Natural killer cell (primary cell): Measurements from ENCODE around the gene SORCS1. TPM values are rescaled to one million over a fixed set of nuclear protein-coding genes. Genes with fewer than 3 reads are reported as not detected.
"Not testable (repeated sequence)": the region's sequence is repeated elsewhere in the genome, so short reads cannot be mapped to it uniquely, and the experiment has no call there.

Experiments used
- ATAC-seq, 3 donors: fragments of 150-1000 bp in 2 of 3; fragments of 200-7000 bp in 1 of 3; cut with Tn5 transposase; 1 replicate in 1 of 3; 2 replicates in 2 of 3; pipeline ENCODE4 v1.10.0; 2021; ENCODE audit warnings: mild to moderate bottlenecking in 2 of 3, moderate library complexity in 2 of 3
- DNase-seq, 2 donors: peaks; one replicate each; pipeline versions ENCODE4 v3.0.0 to v3.0.0-alpha.2; 2013 to 2021; ENCODE audit warnings: mixed read lengths in 1 of 2
- H3K27ac ChIP-seq: one replicate; pipeline ENCODE4 v1.5.1; 2013; ENCODE audit warnings: mild to moderate bottlenecking, low read length
- H3K27me3 ChIP-seq: one replicate; pipeline ENCODE4 v1.6.1; 2013; ENCODE audit warnings: low read length; ENCODE audit not compliant: control insufficient read depth, insufficient read depth
- H3K36me3 ChIP-seq: one replicate; pipeline ENCODE4 v1.6.1; 2013; ENCODE audit warnings: low read length; ENCODE audit not compliant: control insufficient read depth, insufficient read depth
- H3K4me1 ChIP-seq: one replicate; pipeline ENCODE4 v1.6.1; 2013; ENCODE audit warnings: low read length; ENCODE audit not compliant: control insufficient read depth, insufficient read depth
- H3K4me3 ChIP-seq: one replicate; pipeline ENCODE4 v1.5.1; 2013; ENCODE audit warnings: low read length
- H3K9me3 ChIP-seq: one replicate; pipeline ENCODE4 v1.6.1; 2013; ENCODE audit warnings: low read length; ENCODE audit not compliant: control insufficient read depth, insufficient read depth
- H3K27ac Mint-ChIP-seq, 2 donors: one replicate each; pipeline ENCODE4 v1.8.0; 2022; ENCODE audit warnings: mild to moderate bottlenecking in 2 of 2, mixed read lengths in 2 of 2, moderate library complexity in 1 of 2
- H3K27me3 Mint-ChIP-seq, 2 donors: one replicate each; pipeline ENCODE4 v1.8.0; 2022; ENCODE audit warnings: low read depth in 2 of 2, mixed read lengths in 2 of 2
- H3K36me3 Mint-ChIP-seq: one replicate; pipeline ENCODE4 v1.8.0; 2022; ENCODE audit warnings: mixed read lengths
- H3K4me1 Mint-ChIP-seq, 2 donors: one replicate each; pipeline ENCODE4 v1.8.0; 2022; ENCODE audit warnings: mixed read lengths in 2 of 2
- H3K4me3 Mint-ChIP-seq: one replicate; pipeline ENCODE4 v1.8.0; 2022; ENCODE audit warnings: mild to moderate bottlenecking, moderate library complexity, mixed read lengths
- H3K9me3 Mint-ChIP-seq, 2 donors: one replicate each; pipeline ENCODE4 v1.8.0; 2022; ENCODE audit warnings: mixed read lengths in 2 of 2
- CTCF ChIP-seq: fragments of 200-600 bp; IDR thresholded peaks from one replicate; pipeline ENCODE4 v1.8.0; 2022; ENCODE audit warnings: antibody characterized with exemption
- WGBS: methylation state at CpG from one replicate; pipeline ENCODE4 v1.1.7; 2013; ENCODE audit warnings: missing lambda C conversion rate; ENCODE audit not compliant: insufficient coverage; 5-methylcytosine and 5-hydroxymethylcytosine counted together
- intact Hi-C: fragments of 100-400 bp; cut with micrococcal nuclease; formaldehyde crosslinking; loops from one replicate; pipeline ENCODE4 v1.14.2; 2022
- total RNA-seq, 4 donors: library from RNA; stranded (reverse); fragments of 120-200 nt in 1 of 4; gene quantifications; one replicate each; pipeline versions ENCODE4 v1.2.3 to v1.2.4, GENCODE V29; 2013 to 2022

SORCS1 gene
- total RNA-seq, 3 donors from 2014 or later (not counting 1 experiment from before 2014, with no cell fraction given): not detected

GRCh38 chr10:106929291-106929895 lies 235.1 kb downstream of the SORCS1 start:
- H3K4me3 ChIP-seq: no peak overlapping the region
- no peak overlapping the region for H3K4me3 Mint-ChIP-seq
- WGBS: 91% methylated on average over 3 of the region's 6 CpGs
- peaks cover 0 to 6% of the 10 kb centered on the region in 2 donors for H3K27me3 Mint-ChIP-seq
- DNase-seq (no peak), ATAC-seq (no peak)
- intact Hi-C loops: no loop called here
- H3K36me3 Mint-ChIP-seq: no peaks in the 10 kb centered on the region
- H3K4me1 ChIP-seq: no peaks in the 10 kb centered on the region
- TF ChIP-seq CTCF: no peak
- no peaks in the 10 kb centered on the region for H3K9me3 ChIP-seq
- no peak overlapping the region for H3K27ac Mint-ChIP-seq
- no peak overlapping the region for H3K27ac ChIP-seq
- H3K36me3 ChIP-seq: no peaks in the 10 kb centered on the region
- no peaks in the 10 kb centered on the region for H3K4me1 Mint-ChIP-seq
- H3K9me3 Mint-ChIP-seq: no peaks in the 10 kb centered on the region
- no peaks in the 10 kb centered on the region for H3K27me3 ChIP-seq

GRCh38 chr10:106928151-106928550 lies 236.4 kb downstream of the SORCS1 start:
- ATAC-seq, H3K36me3 ChIP-seq, H3K27me3 ChIP-seq, H3K36me3 Mint-ChIP-seq, intact Hi-C loops, H3K4me1 Mint-ChIP-seq, H3K9me3 Mint-ChIP-seq, H3K4me1 ChIP-seq, H3K27ac ChIP-seq, H3K9me3 ChIP-seq, H3K4me3 ChIP-seq, H3K27ac Mint-ChIP-seq, DNase-seq, H3K4me3 Mint-ChIP-seq: not testable (repeated sequence)
- WGBS: 92% methylated on average over 33 of the region's 33 CpGs
- peaks cover 0 to 13% of the 10 kb centered on the region in 2 donors for H3K27me3 Mint-ChIP-seq

DNA sequence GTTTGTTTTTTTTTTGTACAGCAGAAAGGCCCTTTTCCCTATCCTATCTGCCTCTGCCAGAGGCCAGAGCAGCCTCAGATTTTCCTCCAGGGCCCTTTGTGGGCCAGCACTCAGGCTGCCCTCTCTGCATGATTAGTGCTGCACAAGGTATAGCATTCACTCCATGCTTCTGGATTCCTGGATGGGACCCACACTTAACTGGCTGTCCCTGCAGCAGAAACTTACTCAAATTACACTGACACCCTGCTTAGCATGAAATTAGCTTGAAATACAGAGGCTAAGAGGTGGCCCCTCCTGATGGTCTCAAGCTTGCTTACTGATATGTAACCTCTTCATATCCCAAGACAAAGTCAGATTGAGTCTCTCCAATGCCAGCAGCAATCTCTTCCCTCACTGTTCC lies 239.3 kb downstream of the SORCS1 start:
- no peak for ATAC-seq
- no peaks in the 10 kb centered on the region for H3K27me3 ChIP-seq
- no peaks in the 10 kb centered on the region for H3K9me3 ChIP-seq
- no peak overlapping the region for H3K4me3 ChIP-seq
- Mint-ChIP-seq H3K27me3 (peaks cover 5 to 9% of the 10 kb centered on the region in 2 donors), H3K4me1 (no peaks in the 10 kb centered on the region), H3K27ac (no peak overlapping the region), H3K36me3 (no peaks in the 10 kb centered on the region), H3K4me3 (no peak overlapping the region), H3K9me3 (no peaks in the 10 kb centered on the region)
- TF ChIP-seq CTCF: no peak
- H3K27ac ChIP-seq: no peak overlapping the region
- H3K36me3 ChIP-seq: no peaks in the 10 kb centered on the region
- no peaks in the 10 kb centered on the region for H3K4me1 ChIP-seq
- DNase-seq: no peak
- intact Hi-C loops: no loop called here

- no peaks in the 10 kb centered on the region for H3K36me3 Mint-ChIP-seq
- H3K27me3 Mint-ChIP-seq: peaks cover 5 to 9% of the 10 kb centered on the region in 2 donors
- Histone ChIP-seq H3K4me3 (no peak overlapping the region), H3K27me3 (no peaks in the 10 kb centered on the region), H3K4me1 (no peaks in the 10 kb centered on the region), H3K36me3 (no peaks in the 10 kb centered on the region), H3K27ac (no peak overlapping the region), H3K9me3 (no peaks in the 10 kb centered on the region)
- no peak for ATAC-seq
- no peaks in the 10 kb centered on the region for H3K9me3 Mint-ChIP-seq
- H3K27ac Mint-ChIP-seq: no peak overlapping the region
- H3K4me1 Mint-ChIP-seq: no peaks in the 10 kb centered on the region
- H3K4me3 Mint-ChIP-seq: no peak overlapping the region
- TF ChIP-seq CTCF: no peak
- no peak for DNase-seq
- intact Hi-C loops: no loop called here
- WGBS: 85% methylated on average over 4 of the region's 4 CpGs
These were observed 244.0 kb downstream of the SORCS1 start for GRCh38 chr10:106920538-106920937.
